Right lobe of liver (tissue), 6 donors: ENCODE data around the gene TRIM63. TPM values are rescaled to one million over a fixed set of nuclear protein-coding genes. Genes with fewer than 3 reads are reported as not detected.
A peak's percentile ranks its signal among the peaks of the same experiment; 100 is the strongest.
"Not testable (repeated sequence)": the region's sequence is repeated elsewhere in the genome, so short reads cannot be mapped to it uniquely, and the experiment has no call there.

ENCODE experiments used
- ATAC-seq, 4 donors: fragments of 200-7000 bp; cut with Tn5 transposase; one replicate each; pipeline ENCODE4 v1.9.1; 2020; ENCODE audit warnings: mild to moderate bottlenecking in 4 of 4, moderate library complexity in 4 of 4
- DNase-seq, 3 donors: peaks; one replicate each; pipeline ENCODE4 v3.0.0-alpha.2; 2020
- H3K27ac ChIP-seq, 3 donors: fragments of 200-600 bp; one replicate each; pipeline ENCODE4 v1.8.0; 2022
- H3K27me3 ChIP-seq, 2 donors: fragments of 200-600 bp; one replicate each; pipeline ENCODE4 v1.8.0; 2022
- H3K36me3 ChIP-seq, 4 donors: fragments of 200-600 bp; sonication (generic) in 1 of 4; one replicate each; pipeline versions ENCODE4 v1.5.1 to v1.8.0; 2017 to 2022; ENCODE audit warnings: control low read depth in 1 of 4
- H3K4me1 ChIP-seq, 4 donors: fragments of 200-600 bp; sonication (generic) in 1 of 4; one replicate each; pipeline versions ENCODE4 v1.5.1 to v1.8.0; 2017 to 2022; ENCODE audit warnings: control low read depth in 1 of 4
- H3K4me3 ChIP-seq, 3 donors: fragments of 200-600 bp; one replicate each; pipeline ENCODE4 v1.8.0; 2022
- H3K9me3 ChIP-seq, 4 donors: fragments of 200-600 bp; sonication (generic) in 1 of 4; one replicate each; pipeline versions ENCODE4 v1.5.1 to v1.8.0; 2017 to 2022; ENCODE audit warnings: control low read depth in 1 of 4
- CTCF ChIP-seq, 4 donors: fragments of 200-600 bp in 3 of 4; fragments of 450-650 bp in 1 of 4; IDR thresholded peaks; one replicate each; pipeline versions ENCODE4 v1.5.1 to v1.8.0; 2016 to 2022; ENCODE audit warnings: antibody characterized with exemption in 4 of 4, mild to moderate bottlenecking in 2 of 4
- POLR2A ChIP-seq: fragments of 450-650 bp; IDR thresholded peaks from one replicate; pipeline ENCODE4 v1.6.1; 2017; ENCODE audit warnings: antibody characterized with exemption, mild to moderate bottlenecking
- WGBS: methylation state at CpG from one replicate; pipeline ENCODE4 v1.1.6; 2018; ENCODE audit warnings: low coverage, low lambda C conversion rate; ENCODE audit not compliant: insufficient coverage; ENCODE audit errors: missing lambda C conversion rate; 5-methylcytosine and 5-hydroxymethylcytosine counted together
- intact Hi-C, 2 donors: fragments of 100-400 bp; cut with DNase I; formaldehyde crosslinking; loops; one replicate each; pipeline versions ENCODE4 v1.11.2 to v1.14.1; 2022
- total RNA-seq, 6 experiments: library from RNA; depleted of rRNA in 2 of 6; stranded (reverse); fragments of >200 nt in 2 of 6; fragmentation: NEBNext Ultra II Directional in 3 of 6; extraction: Animal tissue kit (Norgen Biotek cat#: 25700) in 3 of 6; gene quantifications; one replicate each; pipeline versions ENCODE4 v1.1.0 to v1.2.4, GENCODE V29; 2016 to 2023
- donor health status: DM: no; HTN: yes; CAD: no.
- donor health status: DM: no; HTN: no; CAD: no.
- donor health status: DM: no; HTN: no; CAD: no.
- donor health status: DM: no; HTN: yes; CAD: no.
- donor health status: DM: no; HTN: yes; CAD: no.

TRIM63 gene
- total RNA-seq, 6 experiments from 2014 or later, result 0.18 to 3.5 (median 0.49) TPM; not detected in 3

- Histone ChIP-seq H3K27me3 (no peaks in the 10 kb centered on the region), H3K4me3 (no peak overlapping the region), H3K36me3 (no peaks in the 10 kb centered on the region), H3K27ac (no peak overlapping the region), H3K4me1 (no peaks in the 10 kb centered on the region), H3K9me3 (no peaks in the 10 kb centered on the region)
- ATAC-seq, result peak; percentile 58 to 79 (median 71)
- no peak for TF ChIP-seq POLR2A
- no peak for TF ChIP-seq CTCF (IDR thresholded peaks at IDR 0.05)
- 47% methylated on average over 10 of the region's 17 CpGs for WGBS
- DNase-seq, result peak in 1 of 3 donors; percentile 40
- intact Hi-C loops, result no loop called here
Measured at GRCh38 chr1:26094677-26095383, 27.4 kb upstream of the TRIM63 start.

DNA sequence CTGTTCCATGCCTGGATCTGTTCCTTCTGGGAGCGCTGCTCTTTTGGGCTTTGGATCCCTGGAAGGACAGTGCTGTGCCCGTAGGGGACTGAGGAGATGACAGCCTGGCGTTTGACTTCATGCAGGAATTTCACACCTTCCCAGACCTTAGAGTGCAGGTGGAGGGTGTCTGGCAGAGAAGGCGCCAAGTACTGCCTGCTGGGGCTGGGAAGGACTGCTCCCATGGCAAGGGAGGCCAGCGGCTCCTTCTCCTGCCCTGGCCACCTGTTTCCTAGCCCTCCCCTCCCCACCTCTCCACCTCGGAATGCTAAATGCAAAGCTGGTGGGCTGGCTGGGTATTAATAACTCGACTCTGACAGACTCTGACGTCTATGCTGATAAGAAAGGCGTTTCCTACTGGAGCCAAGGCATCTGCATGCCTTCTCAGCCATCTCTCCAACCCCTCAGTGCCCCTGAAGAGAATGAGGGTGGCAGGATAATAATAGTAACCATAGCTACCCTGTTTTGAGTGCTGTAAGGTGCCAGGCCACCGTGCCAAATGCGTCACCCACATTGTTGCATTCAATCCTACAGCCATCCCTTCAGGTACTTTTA lies 26.7 kb upstream of the TRIM63 start:
- WGBS, result 33% methylated on average over 8 of the region's 11 CpGs
- no peaks in the 10 kb centered on the region for H3K36me3 ChIP-seq
- no peaks in the 10 kb centered on the region for H3K27me3 ChIP-seq
- no peak for TF ChIP-seq POLR2A
- TF ChIP-seq CTCF (IDR thresholded peaks at IDR 0.05), result no peak
- ATAC-seq (peak in 3 of 4 donors; percentile 13 to 27 (median 16)), DNase-seq (no peak)
- intact Hi-C loops, result no loop called here
- no peak overlapping the region for H3K4me3 ChIP-seq
- no peaks in the 10 kb centered on the region for H3K4me1 ChIP-seq
- H3K9me3 ChIP-seq, result no peaks in the 10 kb centered on the region
- H3K27ac ChIP-seq, result no peak overlapping the region

GRCh38 chr1:26093569-26093968 lies 26.1 kb upstream of the TRIM63 start:
- H3K27ac ChIP-seq, DNase-seq, H3K9me3 ChIP-seq, H3K27me3 ChIP-seq, H3K36me3 ChIP-seq, H3K4me3 ChIP-seq, H3K4me1 ChIP-seq, ATAC-seq, intact Hi-C loops: not testable (repeated sequence)
- WGBS, result 33% methylated on average over 6 of the region's 6 CpGs

- intact Hi-C loops, result no loop called here
- Histone ChIP-seq H3K27me3 (no peaks in the 10 kb centered on the region), H3K4me1 (no peaks in the 10 kb centered on the region), H3K27ac (no peak overlapping the region), H3K9me3 (no peaks in the 10 kb centered on the region), H3K36me3 (no peaks in the 10 kb centered on the region), H3K4me3 (no peak overlapping the region)
- WGBS, result 30% methylated on average over 3 of the region's 7 CpGs
- DNase-seq (no peak), ATAC-seq (no peak)
- no peak for TF ChIP-seq CTCF (IDR thresholded peaks at IDR 0.05)
Measured at GRCh38 chr1:26092422-26092821, 25.0 kb upstream of the TRIM63 start.

GRCh38 chr1:26090893-26091292 lies 23.5 kb upstream of the TRIM63 start:
- ATAC-seq, result no peak
- 56% methylated on average over 3 of the region's 3 CpGs for WGBS
- no peaks in the 10 kb centered on the region for H3K27me3 ChIP-seq

More at GRCh38 chr1:26090893-26091292, 23.5 kb upstream of the TRIM63 start:
- intact Hi-C loops, result no loop called here
- Histone ChIP-seq H3K4me1 (no peaks in the 10 kb centered on the region), H3K36me3 (no peaks in the 10 kb centered on the region), H3K9me3 (no peaks in the 10 kb centered on the region), H3K27ac (no peak overlapping the region), H3K4me3 (no peak overlapping the region)
- no peak for TF ChIP-seq CTCF (IDR thresholded peaks at IDR 0.05)
- TF ChIP-seq POLR2A, result no peak
- DNase-seq, result no peak
